Right lobe of liver (tissue), 4 donors: ENCODE results near the gene TENT5D.

Experiments
- POLR2A ChIP-seq: fragments of 450-650 bp; IDR thresholded peaks from one replicate; pipeline ENCODE4 v1.6.1; 2017; ENCODE audit warnings: antibody characterized with exemption, mild to moderate bottlenecking
- TF ChIP-seq, protein P1 (sequence below), 4 donors: fragments of 200-600 bp in 3 of 4; fragments of 450-650 bp in 1 of 4; IDR thresholded peaks; one replicate each; pipeline versions ENCODE4 v1.5.1 to v1.8.0; 2016 to 2022; ENCODE audit warnings: antibody characterized with exemption in 4 of 4, mild to moderate bottlenecking in 2 of 4
- donor health status: DM: no; HTN: no; CAD: no.
- donor health status: DM: no; HTN: no; CAD: no.
- donor health status: DM: no; HTN: yes; CAD: no.

GRCh38 chrX:80489166-80489565 lies 68.9 kb downstream of the TENT5D start:
- TF ChIP-seq, protein P1, sequence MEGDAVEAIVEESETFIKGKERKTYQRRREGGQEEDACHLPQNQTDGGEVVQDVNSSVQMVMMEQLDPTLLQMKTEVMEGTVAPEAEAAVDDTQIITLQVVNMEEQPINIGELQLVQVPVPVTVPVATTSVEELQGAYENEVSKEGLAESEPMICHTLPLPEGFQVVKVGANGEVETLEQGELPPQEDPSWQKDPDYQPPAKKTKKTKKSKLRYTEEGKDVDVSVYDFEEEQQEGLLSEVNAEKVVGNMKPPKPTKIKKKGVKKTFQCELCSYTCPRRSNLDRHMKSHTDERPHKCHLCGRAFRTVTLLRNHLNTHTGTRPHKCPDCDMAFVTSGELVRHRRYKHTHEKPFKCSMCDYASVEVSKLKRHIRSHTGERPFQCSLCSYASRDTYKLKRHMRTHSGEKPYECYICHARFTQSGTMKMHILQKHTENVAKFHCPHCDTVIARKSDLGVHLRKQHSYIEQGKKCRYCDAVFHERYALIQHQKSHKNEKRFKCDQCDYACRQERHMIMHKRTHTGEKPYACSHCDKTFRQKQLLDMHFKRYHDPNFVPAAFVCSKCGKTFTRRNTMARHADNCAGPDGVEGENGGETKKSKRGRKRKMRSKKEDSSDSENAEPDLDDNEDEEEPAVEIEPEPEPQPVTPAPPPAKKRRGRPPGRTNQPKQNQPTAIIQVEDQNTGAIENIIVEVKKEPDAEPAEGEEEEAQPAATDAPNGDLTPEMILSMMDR (IDR thresholded peaks at IDR 0.05): no peak
- TF ChIP-seq POLR2A: no peak
